GM18873 (cell line): ENCODE results near the gene ZMYM4.

ENCODE experiments used
- ATAC-seq: cut with Tn5 transposase; IDR thresholded peaks from one replicate; pipeline ENCODE4 v1.9.1; 2021; ENCODE audit warnings: mild to moderate bottlenecking, moderate library complexity, moderate number of reproducible peaks; ENCODE audit not compliant: unreplicated experiment, low FRiP score

Gene ZMYM4

DNA sequence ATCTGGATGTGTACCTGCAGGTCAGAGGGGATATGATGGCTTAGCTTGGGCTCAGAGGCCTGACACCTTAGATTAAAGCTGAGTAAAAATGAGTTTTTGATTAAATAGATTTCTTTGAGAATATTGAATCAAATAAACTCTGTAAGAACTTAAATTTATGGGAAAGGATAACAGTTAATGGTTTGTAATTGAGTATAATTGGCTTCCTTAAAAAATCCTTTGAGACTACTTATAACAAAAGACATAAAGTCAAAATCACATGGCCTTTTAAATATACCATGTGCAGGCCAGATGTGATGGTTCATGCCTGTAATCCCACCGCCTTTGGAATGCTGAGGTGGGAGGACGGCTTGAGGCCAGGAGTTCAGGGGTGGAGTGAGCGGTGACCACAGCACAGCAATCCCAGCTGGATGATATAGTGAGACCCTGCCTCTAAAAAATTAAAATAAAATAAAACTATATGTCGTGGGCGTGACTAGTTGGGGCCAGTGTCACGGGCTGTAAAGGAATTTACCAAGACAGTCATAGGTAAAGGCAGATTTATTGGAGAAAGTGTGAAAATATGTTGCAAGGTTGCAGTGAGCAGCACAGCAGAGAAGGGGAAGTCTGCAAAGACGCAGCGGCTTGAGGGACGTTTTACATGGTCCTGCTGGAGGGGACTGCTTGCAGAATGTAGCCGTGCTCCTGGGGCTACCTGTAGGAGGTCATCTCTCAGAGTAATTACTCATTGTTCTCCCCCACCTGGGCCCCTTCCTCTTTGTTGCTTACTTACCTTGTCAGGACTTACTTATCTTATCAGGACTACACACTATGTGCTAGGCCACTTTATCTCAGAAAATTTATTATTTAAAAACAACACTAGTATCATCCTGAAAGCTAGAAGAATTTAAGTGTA, 122.3 kb downstream of the ZMYM4 start:
- ATAC-seq = no peak

DNA sequence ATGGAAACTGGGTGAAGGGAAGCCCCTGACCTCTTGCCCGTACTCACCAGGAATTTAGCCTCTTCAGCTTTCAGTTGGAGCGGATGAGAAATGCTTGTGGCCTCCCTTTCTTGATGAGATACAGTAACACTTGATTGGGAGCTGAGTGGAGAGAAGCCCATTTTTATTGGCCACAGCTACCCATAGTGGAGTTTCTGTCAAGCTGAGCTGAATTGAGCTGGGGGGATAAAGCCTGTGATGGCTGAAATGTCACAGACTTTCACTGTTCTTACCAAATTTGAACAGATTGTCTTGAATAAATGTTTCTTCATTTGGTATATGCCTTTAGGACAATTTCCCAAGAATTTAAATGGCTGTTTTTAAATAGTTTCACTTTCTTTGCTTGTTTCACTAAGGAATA, 125.9 kb downstream of the ZMYM4 start:
- ATAC-seq = no peak

DNA sequence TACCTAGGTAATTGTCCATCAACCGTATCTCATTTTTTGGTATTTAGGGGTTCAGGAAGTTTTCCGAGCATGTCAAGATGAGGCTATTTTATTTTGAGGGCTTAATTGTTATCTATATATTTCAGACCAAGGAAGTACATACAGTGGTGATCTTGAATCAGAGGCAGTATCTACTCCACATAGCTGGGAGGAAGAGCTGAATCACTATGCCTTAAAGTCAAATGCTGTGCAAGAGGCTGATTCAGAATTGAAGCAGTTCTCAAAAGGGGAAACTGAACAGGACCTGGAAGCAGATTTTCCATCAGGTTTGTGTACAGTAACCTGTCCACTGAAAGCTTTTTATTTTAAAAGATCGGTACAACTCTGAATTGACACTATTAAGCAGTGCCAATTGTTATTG, 130.2 kb downstream of the ZMYM4 start:
- no peak for ATAC-seq

DNA sequence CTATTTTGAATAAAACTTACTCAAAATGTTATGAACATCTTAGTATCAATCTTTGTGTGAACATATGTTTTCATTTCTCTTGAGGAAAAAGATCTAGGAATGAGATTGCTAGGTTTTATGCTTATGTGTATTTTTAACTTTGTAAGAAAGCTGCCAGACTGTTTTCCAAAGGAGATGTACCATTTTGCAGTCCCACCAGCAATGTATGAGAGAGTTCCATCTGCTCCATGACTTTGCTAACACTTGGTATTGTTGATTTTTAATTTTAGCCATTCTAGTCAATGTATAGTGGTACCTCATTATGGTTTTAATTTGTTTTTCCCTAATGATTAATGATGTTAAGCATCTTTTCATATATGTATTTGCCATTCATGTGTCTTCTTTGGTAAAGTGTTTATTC, 132.5 kb downstream of the ZMYM4 start:
- ATAC-seq = no peak

DNA sequence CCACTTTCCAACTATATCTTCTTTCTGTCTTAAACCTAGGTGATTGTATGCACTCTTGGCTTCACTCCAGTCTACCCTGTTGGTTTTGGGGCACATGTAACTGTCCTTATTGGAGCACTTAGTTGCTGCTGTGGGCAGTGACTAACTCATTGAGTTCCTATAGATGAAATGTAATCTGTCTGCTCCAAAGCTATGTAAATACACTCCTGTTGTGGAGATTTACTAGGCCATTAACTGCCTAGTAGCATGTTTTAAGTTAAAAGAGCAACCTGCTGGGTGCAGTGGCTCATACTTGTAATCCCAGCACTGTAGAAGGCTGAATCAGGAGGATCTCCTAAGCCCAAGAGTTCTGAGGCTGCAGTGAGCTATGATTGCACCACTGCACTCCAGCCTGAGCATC, 137.6 kb downstream of the ZMYM4 start:
- ATAC-seq = no peak

DNA sequence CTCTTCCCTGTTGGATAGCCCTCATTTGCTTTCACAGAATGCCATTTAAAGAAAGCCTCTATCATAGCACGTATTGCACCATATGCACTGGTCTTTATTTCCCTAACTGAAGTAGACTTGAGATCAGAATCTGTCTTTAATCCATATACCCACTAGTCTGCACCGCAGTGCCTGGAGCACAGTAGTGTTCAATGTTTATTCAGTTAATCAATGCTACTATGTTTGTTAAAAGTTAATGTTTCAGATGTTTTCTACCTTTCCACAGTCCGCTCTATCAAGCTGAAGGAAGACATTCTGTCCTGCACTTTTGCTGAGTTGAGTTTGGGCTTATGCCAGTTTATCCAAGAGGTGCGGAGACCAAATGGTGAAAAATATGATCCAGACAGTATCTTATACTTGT, 139.2 kb downstream of the ZMYM4 start:
- no peak for ATAC-seq

DNA sequence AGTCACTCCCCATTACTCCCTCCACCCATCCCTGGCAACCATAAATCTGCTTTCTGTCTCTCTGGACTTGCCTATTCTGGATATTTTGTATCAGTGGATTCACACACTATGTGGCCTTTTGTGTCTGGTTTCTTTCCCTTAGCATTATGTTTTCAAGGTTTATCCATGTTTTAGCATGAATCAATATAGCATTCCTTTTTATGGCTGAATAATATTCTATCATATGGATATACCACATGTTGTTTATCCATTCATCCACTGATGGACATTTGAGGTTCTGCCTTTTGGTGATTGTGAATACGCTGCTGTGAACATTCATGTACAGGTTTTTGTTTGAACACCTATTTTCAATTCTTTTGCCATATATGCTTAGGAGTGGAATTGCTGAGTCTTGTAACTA, 140.4 kb downstream of the ZMYM4 start:
- ATAC-seq = no peak

DNA sequence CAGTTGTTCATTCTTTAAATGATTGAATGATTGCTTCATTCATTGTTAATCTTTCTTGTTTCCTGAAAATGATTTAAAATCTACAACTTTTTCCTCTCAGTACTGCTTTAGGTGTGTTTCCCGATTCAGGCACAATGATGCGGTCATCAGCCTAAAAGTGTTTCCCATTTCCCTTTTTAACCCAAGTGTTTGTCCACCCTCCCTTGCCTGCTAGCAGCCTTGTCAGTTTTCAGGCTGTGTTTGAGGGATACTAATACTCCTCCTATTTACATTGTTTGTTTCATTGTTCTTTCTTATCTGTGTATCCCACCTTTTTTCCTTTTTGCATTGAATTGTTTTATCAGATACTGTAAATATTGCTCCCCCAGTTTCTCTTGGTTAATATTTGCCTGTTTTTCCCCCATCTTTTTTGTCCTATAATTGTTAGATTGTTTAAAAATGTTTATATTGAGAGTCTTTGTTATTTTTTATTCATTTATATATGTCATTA, 157.6 kb downstream of the ZMYM4 start:
- ATAC-seq = no peak

DNA sequence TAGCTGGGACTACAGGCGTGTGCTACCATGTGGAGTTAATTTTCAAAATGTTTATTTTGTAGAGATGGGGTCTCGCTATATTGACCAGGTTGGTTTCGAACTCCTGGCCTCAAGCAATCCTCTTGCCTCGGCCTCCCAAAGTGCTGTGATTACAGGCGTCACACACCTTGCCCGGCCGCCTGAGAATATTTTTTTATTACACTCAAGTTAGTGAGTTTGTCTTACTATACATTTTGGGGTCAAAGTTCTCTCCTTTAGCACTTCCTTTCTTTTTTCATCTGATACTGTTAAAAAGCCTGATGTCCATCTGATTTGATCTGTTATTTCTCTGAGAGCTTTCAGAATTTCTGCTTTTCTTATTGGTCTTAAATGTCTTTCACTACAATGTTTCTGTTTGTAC, 159.9 kb downstream of the ZMYM4 start:
- ATAC-seq = no peak

DNA sequence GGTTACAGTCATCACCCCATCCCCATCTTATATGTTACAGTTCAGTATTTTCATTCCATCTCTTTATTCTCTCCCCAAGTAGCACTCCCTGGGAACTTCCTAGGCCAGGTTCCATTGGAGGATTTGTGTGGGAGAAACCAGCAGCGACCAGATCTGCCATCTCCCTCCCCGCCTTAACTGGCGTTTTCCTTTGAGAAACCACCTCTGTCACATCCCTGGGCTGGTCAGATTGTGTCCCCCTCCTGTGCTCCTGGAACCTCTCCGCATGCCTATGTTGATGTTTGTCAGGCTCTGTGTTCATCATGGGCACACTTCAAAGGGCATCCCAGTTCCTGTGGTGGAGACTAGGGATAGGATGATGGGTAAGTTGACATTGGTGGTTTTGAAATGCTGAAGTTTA, 162.3 kb downstream of the ZMYM4 start:
- no peak for ATAC-seq

DNA sequence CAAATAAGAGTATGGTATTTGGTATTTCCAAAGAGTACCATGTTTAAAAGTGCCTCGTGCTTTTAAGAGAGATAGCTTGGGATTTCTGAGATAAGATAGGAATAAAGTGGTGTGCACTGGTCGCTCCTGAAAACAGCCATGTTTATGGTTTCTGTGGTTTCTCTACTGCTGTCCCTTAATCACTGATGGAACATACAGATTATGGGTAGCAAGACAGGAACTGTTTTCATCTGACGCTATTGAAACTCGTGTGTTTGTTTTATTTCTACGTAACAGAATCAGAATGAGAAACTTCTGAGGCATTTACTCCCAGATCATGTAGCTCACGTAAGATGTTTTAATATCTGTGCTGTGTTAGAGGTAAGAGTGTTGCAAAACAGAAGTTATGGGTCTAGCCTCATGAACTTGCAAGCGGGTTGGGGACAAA, 162.7 kb downstream of the ZMYM4 start:
- no peak for ATAC-seq

DNA sequence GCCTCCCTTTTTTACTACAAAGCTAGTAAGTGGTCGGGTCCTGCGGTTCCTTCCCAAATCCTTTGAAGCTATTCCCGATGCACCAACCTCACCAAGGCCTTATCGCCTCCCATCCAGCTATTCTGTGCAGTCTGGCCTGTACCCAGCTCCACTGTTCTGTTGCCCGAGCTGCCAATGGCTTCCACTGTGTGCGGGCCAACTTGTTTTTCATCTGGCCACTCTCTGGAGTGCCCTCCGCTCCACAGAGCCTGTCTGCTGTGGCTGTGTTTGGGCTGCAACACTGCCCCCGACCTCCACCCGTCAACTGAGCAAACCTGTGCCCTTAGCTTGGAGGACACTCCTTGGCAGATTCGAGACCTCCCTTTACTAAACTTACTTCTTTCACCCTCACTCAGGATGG, 163.7 kb downstream of the ZMYM4 start:
- no peak for ATAC-seq

DNA sequence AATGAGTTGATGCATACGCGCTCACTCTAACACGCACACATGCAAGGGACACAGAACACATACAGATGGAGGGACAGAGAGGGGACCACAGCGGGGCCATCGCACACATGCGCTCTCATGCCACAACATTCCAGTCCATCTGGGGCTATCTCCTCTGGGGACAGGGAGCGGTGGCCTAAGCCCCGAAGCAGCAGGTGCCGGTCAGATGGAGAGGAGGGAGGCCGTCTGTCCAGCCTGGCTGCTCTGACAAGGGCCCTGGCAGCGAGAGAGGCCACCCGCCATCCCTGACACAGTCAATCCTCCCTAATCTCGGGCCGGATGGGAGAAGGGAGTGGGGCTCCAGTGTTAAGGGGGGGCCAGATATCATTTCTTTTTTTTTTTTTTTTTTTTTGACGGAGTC, 165.2 kb downstream of the ZMYM4 start:
- ATAC-seq = no peak

DNA sequence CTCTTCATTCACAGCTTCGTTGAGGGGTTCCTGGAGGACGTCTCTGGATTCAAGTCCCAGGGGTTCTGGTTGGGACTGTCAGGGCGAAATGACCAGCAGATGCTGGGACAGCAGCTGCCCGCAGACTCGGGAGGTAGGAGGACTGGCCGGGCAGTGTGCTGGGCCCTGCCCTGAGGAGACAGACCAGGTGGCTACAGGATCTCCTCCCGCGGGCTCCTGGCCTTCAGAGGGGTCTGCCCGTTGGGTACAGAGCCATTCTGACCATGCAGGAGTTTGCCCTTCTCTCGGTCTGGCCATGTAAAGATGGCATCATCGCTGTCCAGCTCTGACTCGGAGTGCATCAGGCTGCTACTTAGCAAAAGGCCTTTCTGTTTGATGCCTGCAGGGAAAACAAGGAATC, 166.2 kb downstream of the ZMYM4 start:
- no peak for ATAC-seq

DNA sequence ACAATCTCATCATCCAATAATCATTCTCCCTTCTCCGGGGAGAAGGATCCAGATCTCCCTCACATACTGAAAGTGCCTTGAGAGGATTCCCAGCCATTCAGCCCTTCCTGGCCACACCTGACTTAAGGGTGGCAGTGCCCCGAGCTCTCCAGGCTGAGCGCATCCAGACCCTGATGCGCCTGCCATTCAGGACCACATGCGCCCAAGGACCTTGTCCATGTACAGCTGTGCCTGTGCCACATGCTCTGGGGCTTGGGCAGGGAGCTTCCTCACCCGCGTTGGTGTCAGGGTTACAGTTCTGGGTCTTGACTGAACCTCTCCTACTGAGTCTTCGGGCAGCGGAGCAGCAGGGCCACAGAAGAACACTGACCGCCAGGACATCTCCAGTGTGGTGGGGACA, 167.6 kb downstream of the ZMYM4 start:
- ATAC-seq = no peak

DNA sequence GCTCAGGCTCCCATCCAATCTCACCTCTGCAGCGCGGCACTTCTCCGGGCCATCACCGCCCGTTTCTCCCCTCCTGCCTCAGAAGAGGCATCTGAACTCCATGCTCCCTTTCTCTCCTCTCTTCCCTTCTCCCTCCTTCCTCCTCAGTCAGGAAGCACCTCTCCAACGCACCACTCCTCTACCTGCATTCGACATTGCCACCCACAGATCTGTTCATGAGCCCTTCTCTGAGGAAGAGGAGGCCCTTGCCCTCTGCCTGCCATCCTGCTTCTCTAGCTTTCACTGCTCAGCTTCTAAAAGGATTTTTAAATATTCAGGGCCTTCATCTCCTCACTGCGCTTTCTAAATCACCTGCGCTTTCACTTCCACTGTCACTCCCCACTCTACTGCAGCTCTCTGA, 168.7 kb downstream of the ZMYM4 start:
- ATAC-seq = no peak

DNA sequence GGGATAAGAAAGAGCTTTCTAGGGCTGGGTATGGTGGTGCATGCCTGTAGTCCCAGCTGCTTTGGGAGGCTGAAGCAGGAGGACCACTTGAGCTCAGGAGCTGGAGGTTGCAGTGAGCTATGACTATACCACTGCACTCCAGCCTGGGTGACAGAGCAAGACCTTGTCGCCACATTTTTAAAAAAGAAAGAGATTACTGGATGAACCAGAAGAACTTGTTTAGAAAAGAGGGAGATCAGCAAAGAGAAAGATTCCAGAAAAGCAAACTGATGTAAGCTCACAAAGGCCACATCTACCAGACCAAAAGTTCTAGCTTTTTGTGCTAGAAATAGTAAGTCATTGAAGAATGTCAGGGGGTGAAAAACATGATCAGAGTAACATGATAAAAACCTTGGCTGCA, 171.1 kb downstream of the ZMYM4 start:
- ATAC-seq = no peak

DNA sequence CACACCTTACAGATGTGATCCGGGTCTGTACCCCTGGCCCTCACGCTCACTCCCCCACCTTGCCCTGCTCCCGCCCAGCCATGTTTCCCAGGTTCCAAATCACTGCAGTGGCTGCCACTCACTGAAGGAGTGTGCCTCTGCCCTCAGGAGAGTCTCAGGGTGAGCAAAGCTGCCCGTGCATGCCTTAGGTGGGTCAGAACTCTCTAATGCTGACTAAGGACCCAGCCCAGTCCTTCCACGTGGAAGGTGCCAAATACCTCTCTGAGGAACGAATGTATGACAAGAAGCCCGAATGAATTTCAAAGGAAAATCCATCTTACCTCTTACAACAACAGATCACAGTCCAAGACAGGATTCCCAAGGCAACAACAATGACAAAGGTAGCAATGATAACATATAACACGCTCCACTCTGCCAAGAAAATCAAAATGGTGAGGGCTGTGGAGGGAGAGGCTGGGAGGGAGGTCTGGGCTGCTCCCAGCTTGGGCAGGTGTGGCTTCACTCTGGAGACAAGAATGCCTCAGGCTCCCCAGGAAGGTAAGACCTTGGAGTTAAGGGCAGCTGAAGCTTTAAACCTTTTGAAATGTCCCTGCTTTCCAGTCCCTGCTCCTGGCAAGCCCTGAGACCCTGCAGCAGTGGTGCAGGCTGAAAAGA, 173.5 kb downstream of the ZMYM4 start:
- ATAC-seq = no peak

DNA sequence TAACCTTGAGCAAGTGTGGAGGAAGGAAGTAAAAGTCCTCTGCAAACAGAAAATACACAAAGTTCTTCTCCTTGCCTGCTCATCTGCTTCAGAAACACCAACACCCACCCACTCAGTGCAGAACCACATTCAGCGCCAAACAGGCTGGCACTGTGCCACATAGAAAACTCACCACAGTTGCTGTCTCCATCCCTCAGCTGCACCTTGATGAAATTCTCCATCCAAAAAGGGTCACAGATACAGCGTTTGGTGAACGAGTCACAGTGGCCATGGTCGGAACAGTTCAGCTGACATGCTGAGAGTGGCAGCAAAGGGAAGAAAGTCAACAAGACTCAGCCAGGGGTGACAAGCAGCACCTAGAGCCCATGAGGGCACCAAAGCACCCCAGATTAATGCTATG, 174.2 kb downstream of the ZMYM4 start:
- ATAC-seq = no peak

DNA sequence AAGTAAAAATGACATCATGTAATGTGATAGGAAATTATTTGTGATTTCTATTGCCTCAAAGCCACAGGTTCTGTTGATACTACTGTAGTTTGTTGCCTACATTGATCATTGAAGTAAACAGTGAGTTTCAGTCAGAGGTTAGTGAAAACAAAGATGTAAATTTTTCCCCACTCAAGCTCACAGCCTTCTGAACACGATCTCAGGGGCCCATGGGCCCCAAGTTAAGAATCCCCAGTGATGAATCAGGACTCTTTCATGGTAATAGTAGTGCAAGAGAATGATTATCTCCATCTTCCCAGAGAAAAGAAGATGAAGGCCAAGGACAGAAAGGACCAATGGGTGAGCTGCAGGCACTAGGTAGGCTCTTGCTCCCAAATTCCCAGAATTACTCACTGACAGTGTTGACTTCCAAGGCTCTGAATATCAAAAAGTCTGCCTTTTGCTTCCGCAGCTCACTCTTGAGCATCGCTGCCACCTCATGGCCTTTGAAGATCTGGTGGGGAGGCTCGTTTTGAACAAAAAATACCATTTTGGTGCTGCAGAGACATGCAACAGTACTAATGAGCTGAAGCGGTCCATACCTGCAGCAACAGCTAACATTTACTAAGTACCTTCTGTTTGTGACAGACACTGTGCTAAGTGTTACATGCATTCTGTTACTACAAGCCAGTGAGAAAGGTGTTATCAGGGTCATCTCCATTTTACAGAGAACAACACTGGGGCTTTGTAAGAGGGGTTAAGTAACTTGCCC, 175.4 kb downstream of the ZMYM4 start:
- ATAC-seq = no peak

DNA sequence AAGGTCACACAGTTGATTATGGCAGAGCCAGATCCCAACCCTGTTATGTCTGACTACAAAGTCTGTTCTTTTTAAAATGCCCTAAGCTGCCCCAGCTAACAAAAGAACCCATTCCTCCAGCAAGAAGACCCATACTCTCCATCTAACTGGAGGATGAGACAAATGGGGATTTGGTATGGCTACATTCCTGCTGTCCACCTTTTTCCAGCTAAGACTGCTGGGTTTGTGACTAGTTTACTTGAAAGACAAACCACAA, 175.9 kb downstream of the ZMYM4 start:
- no peak for ATAC-seq

DNA sequence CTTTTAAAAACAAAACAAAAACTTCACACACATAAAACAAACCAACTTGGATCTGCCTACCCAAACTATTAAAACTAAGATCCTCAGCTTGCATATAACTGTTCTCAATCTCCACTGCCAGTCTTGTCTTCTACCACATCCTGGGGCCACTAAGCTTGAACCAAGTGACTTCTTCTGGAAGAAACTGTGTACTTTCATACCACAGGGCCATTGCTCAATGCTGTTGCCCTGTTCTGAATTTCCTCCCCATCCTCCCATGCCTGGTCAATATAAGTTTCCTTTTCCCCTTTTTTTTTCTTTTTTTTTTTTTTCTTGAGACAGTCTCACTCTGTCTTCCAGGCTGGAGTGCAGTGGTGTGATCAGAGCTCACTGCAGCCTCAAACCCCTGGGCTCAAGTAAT, 178.8 kb downstream of the ZMYM4 start:
- ATAC-seq = no peak
